DMS 273 (cell line): ENCODE data around the gene C14orf132.
"Not testable (repeated sequence)": the region's sequence is repeated elsewhere in the genome, so short reads cannot be mapped to it uniquely, and the experiment has no call there.

Experiments used
- DNase-seq: peaks from one replicate; lab custom pipeline; 2025; ENCODE audit not compliant: unreplicated experiment; lab: John Stamatoyannopoulos, UW

C14orf132 gene

GRCh38 chr14:96038920-96039632 is at the start of gene C14orf132:
C14orf132 (plus strand) TSS chr14:96039362; CDS start chr14:96039501, 139 bp downstream.
- peak; percentile 85 for DNase-seq

- peak; percentile 84 for DNase-seq
Observed at GRCh38 chr14:95993768-95994592, 45.2 kb upstream of the C14orf132 start.

GRCh38 chr14:95994593-95994928 is 44.6 kb upstream of the C14orf132 start:
- no peak for DNase-seq

- DNase-seq: peak; percentile 60
Observed at GRCh38 chr14:95998656-95999055, 40.5 kb upstream of the C14orf132 start.

GRCh38 chr14:96001866-96002497 is 37.2 kb upstream of the C14orf132 start:
- peak; percentile 96 for DNase-seq

GRCh38 chr14:96002498-96002884 is 36.7 kb upstream of the C14orf132 start:
- DNase-seq: peak; percentile 29

- no peak for DNase-seq
Observed at GRCh38 chr14:96011131-96011530, 28.0 kb upstream of the C14orf132 start.

- DNase-seq: no peak
Observed at GRCh38 chr14:96011607-96012006, 27.6 kb upstream of the C14orf132 start.

GRCh38 chr14:96012757-96013156 is 26.4 kb upstream of the C14orf132 start:
- not testable (repeated sequence) for DNase-seq

- no peak for DNase-seq
Observed at GRCh38 chr14:96014176-96014575, 25.0 kb upstream of the C14orf132 start.

- peak; percentile 12 for DNase-seq
Observed at GRCh38 chr14:96016501-96017160, 22.5 kb upstream of the C14orf132 start.

GRCh38 chr14:96017882-96018281 is 21.3 kb upstream of the C14orf132 start:
- DNase-seq: no peak

- DNase-seq: no peak
Observed at GRCh38 chr14:96027431-96028355, 11.5 kb upstream of the C14orf132 start.

GRCh38 chr14:96029089-96029645 is 10.0 kb upstream of the C14orf132 start:
- DNase-seq: no peak

- DNase-seq: no peak
Observed at GRCh38 chr14:96030108-96030760, 8.9 kb upstream of the C14orf132 start.

GRCh38 chr14:96031691-96032090 is 7.5 kb upstream of the C14orf132 start:
- no peak for DNase-seq

GRCh38 chr14:96035456-96035855 is 3.7 kb upstream of the C14orf132 start:
- DNase-seq: no peak

GRCh38 chr14:96037891-96038557 is 1.1 kb upstream of the C14orf132 start:
- DNase-seq: peak; percentile 72

GRCh38 chr14:96038558-96038919 is 623 bp upstream of the C14orf132 start:
- peak; percentile 63 for DNase-seq
